IMR-90 (cell line): ENCODE results near the gene CABP7. TPM values are rescaled to one million over a fixed set of nuclear protein-coding genes. Genes with fewer than 3 reads are reported as not detected.

ENCODE experiments used
- ATAC-seq: fragments of 200-7000 bp; cut with Tn5 transposase; 2 replicates; pipeline ENCODE4 v1.9.1; 2020; ENCODE audit warnings: low read depth, mild to moderate bottlenecking, moderate library complexity
- BruUV-seq: library from RNA; stranded (reverse); fragments of 400-500 nt; replicated peaks from 2 replicates; lab custom pipeline; 2021; lab: Mats Ljungman, UMichigan
- CTCF ChIA-PET: fragments of 300-600 bp; formaldehyde crosslinking; extraction: SDS; loops from one replicate; lab custom pipeline; 2021; ENCODE audit warnings: antibody characterized with exemption; lab: Yijun Ruan, JAX
- POLR2A ChIA-PET: fragments of 300-600 bp; sonication (Branson Sonifier 250); formaldehyde crosslinking; loops from one replicate; lab custom pipeline; 2022; ENCODE audit warnings: antibody characterized with exemption; ENCODE audit not compliant: unreplicated experiment; lab: Charles Lee
- DNase-seq: peaks from one replicate; pipeline ENCODE4 v3.0.0; 2013
- H2AFZ ChIP-seq: replicated peaks from 2 replicates; pipeline ENCODE3; 2013; ENCODE audit warnings: low read length, mild to moderate bottlenecking; ENCODE audit not compliant: poor library complexity
- H2AK5ac ChIP-seq: 2 replicates; pipeline ENCODE4 v1.6.1; 2013; ENCODE audit warnings: low read depth, low read length, inconsistent platforms
- H2AK9ac ChIP-seq: replicated peaks from 2 replicates; pipeline ENCODE3; 2013; ENCODE audit warnings: mild to moderate bottlenecking, low read depth, low read length, moderate library complexity; ENCODE audit not compliant: poor library complexity
- H2BK120ac ChIP-seq: 2 replicates; pipeline ENCODE4 v1.6.1; 2013; ENCODE audit warnings: low read depth, low read length, inconsistent platforms
- H2BK15ac ChIP-seq: 3 replicates; pipeline ENCODE4 v1.6.1; 2013; ENCODE audit warnings: low read depth, low read length, inconsistent platforms
- H2BK20ac ChIP-seq: 2 replicates; pipeline ENCODE4 v1.6.1; 2013; ENCODE audit warnings: low read depth, mild to moderate bottlenecking, inconsistent platforms, low read length, moderate library complexity
- H2BK5ac ChIP-seq: 2 replicates; pipeline ENCODE4 v1.6.1; 2013; ENCODE audit warnings: mild to moderate bottlenecking, low read depth, low read length, inconsistent platforms; ENCODE audit not compliant: poor library complexity, severe bottlenecking
- H3K14ac ChIP-seq: replicated peaks from 2 replicates; pipeline ENCODE4 v1.6.1; 2013; ENCODE audit warnings: low read depth, low read length, inconsistent platforms
- H3K18ac ChIP-seq: 2 replicates; pipeline ENCODE4 v1.6.1; 2013; ENCODE audit warnings: low read depth, low read length, control low read depth
- H3K23ac ChIP-seq: 2 replicates; pipeline ENCODE4 v1.6.1; 2013; ENCODE audit warnings: low read depth, low read length, inconsistent platforms
- H3K27ac ChIP-seq: 2 replicates; pipeline ENCODE4 v1.5.1; 2013; ENCODE audit warnings: mild to moderate bottlenecking, control low read depth, low read length; ENCODE audit not compliant: insufficient read depth
- H3K27me3 ChIP-seq: 2 replicates; pipeline ENCODE4 v1.6.1; 2013; ENCODE audit warnings: low read length; ENCODE audit not compliant: control insufficient read depth, insufficient read depth
- H3K36me3 ChIP-seq: 2 replicates; pipeline ENCODE4 v1.6.1; 2013; ENCODE audit warnings: low read length, mixed read lengths; ENCODE audit not compliant: control insufficient read depth, insufficient read depth
- H3K4ac ChIP-seq: 2 replicates; pipeline ENCODE4 v1.6.1; 2013; ENCODE audit warnings: low read depth, low read length, inconsistent platforms
- H3K4me1 ChIP-seq: 2 replicates; pipeline ENCODE4 v1.6.1; 2013; ENCODE audit warnings: low read length, mixed read lengths; ENCODE audit not compliant: control insufficient read depth, insufficient read depth
- H3K4me2 ChIP-seq: 2 replicates; pipeline ENCODE4 v1.6.1; 2013; ENCODE audit warnings: low read depth, mild to moderate bottlenecking, control low read depth, low read length, moderate library complexity
- H3K4me3 ChIP-seq: 2 replicates; pipeline ENCODE4 v1.5.1; 2013; ENCODE audit warnings: low read depth, mild to moderate bottlenecking, control low read depth, low read length, moderate library complexity; ENCODE audit not compliant: insufficient read depth
- H3K56ac ChIP-seq: 2 replicates; pipeline ENCODE4 v1.6.1; 2013; ENCODE audit warnings: low read length, inconsistent platforms; ENCODE audit not compliant: insufficient read depth; ENCODE audit errors: extremely low read depth
- H3K79me1 ChIP-seq, 2 experiments: 2 replicates each; pipeline ENCODE4 v1.6.1; 2013; ENCODE audit warnings: low read length in 2 of 2, inconsistent platforms in 1 of 2, low read depth in 1 of 2
- H3K9ac ChIP-seq: 2 replicates; pipeline ENCODE4 v1.6.1; 2013; ENCODE audit warnings: low read depth, low read length, control low read depth
- H3K9me1 ChIP-seq: 2 replicates; pipeline ENCODE4 v1.6.1; 2013; ENCODE audit warnings: low read length, inconsistent platforms; ENCODE audit not compliant: insufficient read depth
- H3K9me3 ChIP-seq: 2 replicates; pipeline ENCODE4 v1.6.1; 2013; ENCODE audit warnings: low read length; ENCODE audit not compliant: control insufficient read depth, insufficient read depth
- H4K20me1 ChIP-seq: 2 replicates; pipeline ENCODE4 v1.6.1; 2013; ENCODE audit warnings: low read length, inconsistent platforms; ENCODE audit not compliant: insufficient read depth
- H4K5ac ChIP-seq: 2 replicates; pipeline ENCODE4 v1.6.1; 2013; ENCODE audit warnings: mild to moderate bottlenecking, low read depth, low read length, control low read depth
- H4K8ac ChIP-seq, 2 experiments: 2 replicates each; pipeline ENCODE4 v1.6.1; 2013; ENCODE audit warnings: low read depth in 2 of 2, low read length in 2 of 2, control low read depth in 1 of 2, inconsistent platforms in 1 of 2
- H4K91ac ChIP-seq: 2 replicates; pipeline ENCODE4 v1.6.1; 2013; ENCODE audit warnings: low read depth, low read length, inconsistent platforms; ENCODE audit not compliant: insufficient read depth
- BHLHE40 ChIP-seq: fragments of 150-350 bp; IDR thresholded peaks from 2 replicates; pipeline ENCODE4 v1.6.1; 2016; ENCODE audit warnings: mild to moderate bottlenecking, low read depth, low read length
- CEBPB ChIP-seq: IDR thresholded peaks from 2 replicates; pipeline ENCODE4 v1.6.1; 2012; ENCODE audit warnings: low read depth, low read length, improper control_type of control experiment
- CTCF ChIP-seq: conservative IDR thresholded peaks from 2 replicates; pipeline ENCODE4 v1.5.1; 2012; ENCODE audit warnings: mild to moderate bottlenecking, low read depth, low read length, improper control_type of control experiment
- FOS ChIP-seq: fragments of 150-350 bp; IDR thresholded peaks from 2 replicates; pipeline ENCODE4 v1.6.1; 2016; ENCODE audit warnings: low read depth, low read length
- MAFK ChIP-seq: IDR thresholded peaks from 2 replicates; pipeline ENCODE4 v1.6.1; 2012; ENCODE audit warnings: low read depth, low read length, improper control_type of control experiment
- MAZ ChIP-seq: IDR thresholded peaks from 2 replicates; pipeline ENCODE4 v1.6.1; 2012; ENCODE audit warnings: low read depth, mild to moderate bottlenecking, low read length, improper control_type of control experiment, moderate library complexity, borderline replicate concordance
- MXI1 ChIP-seq: IDR thresholded peaks from 2 replicates; pipeline ENCODE4 v1.6.1; 2012; ENCODE audit warnings: low read depth, mild to moderate bottlenecking, low read length, moderate library complexity, borderline replicate concordance
- NFE2L2 ChIP-seq: fragments of 150-350 bp; IDR thresholded peaks from 2 replicates; pipeline ENCODE4 v1.6.1; 2016; ENCODE audit warnings: low read depth, mild to moderate bottlenecking, low read length
- POLR2A ChIP-seq: IDR thresholded peaks from 2 replicates; pipeline ENCODE4 v1.6.1; 2012; ENCODE audit warnings: mild to moderate bottlenecking, low read depth, low read length
- RAD21 ChIP-seq: IDR thresholded peaks from 2 replicates; pipeline ENCODE4 v1.6.1; 2012; ENCODE audit warnings: low read length, improper control_type of control experiment
- RCOR1 ChIP-seq: IDR thresholded peaks from 2 replicates; pipeline ENCODE4 v1.6.1; 2012; ENCODE audit warnings: mild to moderate bottlenecking, low read length, improper control_type of control experiment; ENCODE audit not compliant: insufficient replicate concordance
- RFX5 ChIP-seq: IDR thresholded peaks from 2 replicates; pipeline ENCODE4 v1.8.0; 2012; ENCODE audit warnings: low read depth, mild to moderate bottlenecking, low read length, moderate library complexity
- SMC3 ChIP-seq: fragments of 150-350 bp; IDR thresholded peaks from 2 replicates; pipeline ENCODE4 v1.6.1; 2016; ENCODE audit warnings: low read depth, mild to moderate bottlenecking, antibody characterized with exemption, low read length, moderate library complexity
- USF2 ChIP-seq: fragments of 150-350 bp; IDR thresholded peaks from 2 replicates; pipeline ENCODE4 v1.6.1; 2017; ENCODE audit warnings: mild to moderate bottlenecking, antibody characterized with exemption, low read length, low read depth
- WGBS, 2 experiments: methylation state at CpG; one replicate each; pipeline versions ENCODE4 v1.1.5 to v1.1.7; 2013; ENCODE audit warnings: missing lambda C conversion rate in 2 of 2; ENCODE audit not compliant: insufficient read length in 1 of 2; ENCODE audit errors: extremely low coverage in 2 of 2; 5-methylcytosine and 5-hydroxymethylcytosine counted together
- dilution Hi-C: fragments of 300-500 bp; cut with HindIII; formaldehyde crosslinking; loops from one replicate; pipeline ENCODE4 v1.14.3; 2018; ENCODE audit warnings: low sequenced_read_pairs; ENCODE audit not compliant: unreplicated experiment
- in situ Hi-C: fragments of 300-500 bp; cut with MboI; formaldehyde crosslinking; loops from 3 replicates; pipeline ENCODE4 v1.14.3; 2019; ENCODE audit warnings: low sequenced_read_pairs, inconsistent platforms, mixed read lengths
- intact Hi-C: fragments of 100-400 bp; cut with micrococcal nuclease; formaldehyde crosslinking; loops from 2 replicates; pipeline ENCODE4 v1.10.0; 2022
- polyA plus RNA-seq, 3 experiments: library from polyadenylated mRNA; depleted of rRNA; stranded (reverse); fragments of >200 nt; gene quantifications; 2 replicates each; pipeline ENCODE4 v1.2.3, GENCODE V29; 2012; ENCODE audit warnings: low replicate concordance in 1 of 3
- total RNA-seq: library from RNA; depleted of rRNA; stranded (reverse); fragments of >200 nt; gene quantifications from 2 replicates; pipeline ENCODE4 v1.2.3, GENCODE V29; 2012

Gene CABP7
- total and polyA plus RNA-seq, 2 of the 4 experiments (the other 2 are of a cell fraction): under 0.01 to 0.03 TPM

- Histone ChIP-seq H4K20me1 (no peaks in the 10 kb centered on the region; the same call in 1 of the 2 replicates), H3K27me3 (no peaks in the 10 kb centered on the region), H3K36me3 (peaks cover 22% of the 10 kb centered on the region; the same call in 1 of the 2 replicates), H3K27ac (no peak overlapping the region), H2AFZ (no peak overlapping the region), H3K9me1 (peaks cover 15% of the 10 kb centered on the region; the same call in 1 of the 2 replicates), H3K4ac (no peak overlapping the region), H3K23ac (no peak overlapping the region), H3K9me3 (no peaks in the 10 kb centered on the region), H2BK20ac (no peak overlapping the region), H3K79me1 (peaks cover 10 to 17% of the 10 kb centered on the region in 2 experiments; a peak in 2 of 4 replicates), H4K5ac (no peak overlapping the region), H4K8ac (no peak overlapping the region), H4K91ac (no peak overlapping the region), H2AK5ac (no peak overlapping the region), H3K56ac (no peak overlapping the region), H2BK120ac (no peak overlapping the region), H3K4me1 (peaks cover 3% of the 10 kb centered on the region; the same call in 1 of the 2 replicates), H3K18ac (no peak overlapping the region), H3K4me3 (no peak overlapping the region), H2AK9ac (no peak overlapping the region), H3K14ac (no peak overlapping the region), H3K4me2 (no peak overlapping the region), H2BK15ac (no peak overlapping the region), H2BK5ac (no peak overlapping the region), H3K9ac (no peak overlapping the region)
- in situ Hi-C loops: no loop called here
- DNase-seq (no peak), ATAC-seq (no peak)
- intact Hi-C loops: no loop called here
- POLR2A ChIA-PET: no interaction called here
- dilution Hi-C loops: no loop called here
- 83% methylated on average over 1 of the region's 3 CpGs; no CpG with 5 or more reads in 1 of the 2 experiments for WGBS, 2 experiments
- no TSS peak for BruUV-seq
- CTCF ChIA-PET: no interaction called here
- TF ChIP-seq BHLHE40: no peak
- no peak for TF ChIP-seq MAFK
- TF ChIP-seq CTCF: no peak
- no peak for TF ChIP-seq RFX5
- no peak for TF ChIP-seq USF2
- TF ChIP-seq RCOR1: no peak
- TF ChIP-seq NFE2L2: no peak
- TF ChIP-seq MXI1: no peak
- TF ChIP-seq RAD21: no peak
- TF ChIP-seq FOS: no peak
- no peak for TF ChIP-seq SMC3
- TF ChIP-seq MAZ: no peak
- no peak for TF ChIP-seq POLR2A
- no peak for TF ChIP-seq CEBPB
These were observed 30.2 kb downstream of the CABP7 start for GRCh38 chr22:29750029-29750428.
